Cerebellar nuclear complex (tissue), 1 donor: ENCODE results near the gene MRGPRD.

ENCODE experiments used
- DNase-seq, 2 experiments: peaks; one replicate each; lab custom pipeline; 2025; lab: John Stamatoyannopoulos, UW

MRGPRD gene

DNA sequence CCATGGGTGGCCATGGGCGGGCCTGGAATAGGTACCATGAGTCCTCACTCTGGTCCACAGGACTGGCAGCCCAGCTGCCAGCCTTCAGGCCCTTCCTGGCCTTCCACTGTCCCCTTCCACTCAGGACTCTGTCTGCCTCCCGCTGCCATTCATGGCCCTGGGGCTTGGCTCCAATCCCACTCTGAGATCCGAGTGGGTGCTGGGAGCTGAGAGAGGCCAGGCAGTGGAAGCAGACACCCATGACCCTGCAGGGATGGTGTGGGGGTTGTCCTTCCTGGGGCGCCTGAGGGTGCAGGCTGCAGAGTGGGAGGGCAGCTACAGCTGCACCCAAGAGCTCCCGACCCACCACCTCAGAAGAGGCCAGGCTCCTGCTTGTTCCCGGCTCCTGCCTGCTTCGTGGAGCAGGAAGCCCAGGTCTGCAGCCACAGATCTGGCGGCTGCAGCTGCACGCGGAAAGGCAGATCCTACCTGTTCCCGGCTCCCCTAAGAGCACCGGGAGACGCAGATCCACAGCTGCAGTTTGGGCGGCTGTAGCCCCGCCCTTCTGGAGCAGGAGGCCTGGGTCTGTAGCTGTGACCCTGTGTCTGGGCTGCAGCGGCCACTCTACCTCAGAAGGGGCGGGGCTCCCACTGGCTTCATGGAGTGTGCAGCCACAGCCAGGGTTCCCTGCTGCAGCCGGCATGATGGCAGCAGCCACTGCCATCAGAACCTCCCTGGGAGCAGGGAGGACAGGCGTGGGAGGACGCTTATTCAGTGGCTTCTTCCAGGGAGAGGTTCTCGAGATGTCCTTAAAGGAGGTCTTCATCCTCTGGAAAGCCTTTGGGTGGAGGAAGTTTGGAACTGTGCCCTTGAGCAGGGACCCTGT is 49.6 kb downstream of the MRGPRD start:
- DNase-seq = no peak
